ENCODE results near the gene LPP. TPM values are rescaled to one million over a fixed set of nuclear protein-coding genes. Genes with fewer than 3 reads are reported as not detected.

Gene LPP
- total and polyA plus RNA-seq, 10 of the 15 experiments (the other 5 are each of a cell fraction or from before 2014, with no cell fraction given) = under 0.01 to 0.62 (median 0.03) TPM

DNA sequence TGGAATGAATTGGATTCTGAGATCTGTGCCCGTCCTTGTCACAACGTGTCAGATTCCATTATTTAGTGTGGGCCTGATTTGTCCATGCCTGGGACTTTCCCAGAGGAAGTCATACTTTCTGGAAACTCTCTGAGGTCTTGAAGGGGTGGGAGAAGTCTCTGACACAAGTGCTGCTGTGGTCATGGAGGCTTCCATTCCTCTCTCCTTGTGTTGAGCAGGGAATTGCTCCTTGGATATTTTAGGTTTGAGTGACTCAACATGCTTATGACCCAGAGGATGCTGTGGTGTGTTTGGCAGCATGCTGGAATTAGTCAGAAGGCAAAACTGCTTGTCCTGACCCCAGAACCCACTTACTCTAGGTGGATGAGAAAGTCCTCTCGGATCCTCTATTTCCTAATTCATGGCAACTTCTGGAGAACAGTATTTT, 132.1 kb downstream of the LPP start:
- ChIA-PET RAD21 (ENCODE audit: unreplicated experiment) (no interaction called here), CTCF (interaction anchor here (1.6 kb wide), 1 partner anchor 546 kb away, joined by 4 read pairs; no protein-coding TSS in a partner anchor), SMC1A (ENCODE audit: uncharacterized antibody, unreplicated experiment) (interaction anchor here (1.0 kb wide), 1 partner anchor 463 kb away, joined by 3 read pairs; no protein-coding TSS in a partner anchor), POLR2A (no interaction called here)
- no peaks in the 10 kb centered on the region for H4K20me1 ChIP-seq (ENCODE audit: control insufficient read depth, insufficient read depth)
- 49% methylated on average over 3 of the region's 3 CpGs for WGBS (ENCODE audit: insufficient coverage, insufficient replicate concordance, low lambda C conversion rate, missing lambda C conversion rate)
- H3K79me2 ChIP-seq (ENCODE audit: control insufficient read depth, insufficient read depth, low read length) = no peaks in the 10 kb centered on the region
- no peak overlapping the region for H3K4me3 ChIP-seq
- H3K9me3 ChIP-seq (replicated peaks; ENCODE audit: control insufficient read depth, insufficient read depth, low read length) = no peaks in the 10 kb centered on the region
- DNase-seq (ENCODE audit: low read depth, low spot score) (no peak), ATAC-seq (no peak), FAIRE-seq (no peak)
- H3K9ac ChIP-seq (ENCODE audit: control insufficient read depth, insufficient read depth, low read length) = no peak overlapping the region
- no TSS peak for BruUV-seq (replicated peaks)
- no peaks in the 10 kb centered on the region for H3K36me3 ChIP-seq (ENCODE audit: control insufficient read depth in 2 of 2, insufficient read depth in 2 of 2, low read length in 1 of 2)
- H3K27ac ChIP-seq (ENCODE audit: control insufficient read depth, insufficient read depth) = no peak overlapping the region
- intact Hi-C loops (cut with micrococcal nuclease; ENCODE audit: unreplicated experiment) = no loop called here
- H2AFZ ChIP-seq (ENCODE audit: control insufficient read depth, low read depth, low read length) = no peak overlapping the region
- no peak overlapping the region for H3K4me2 ChIP-seq (ENCODE audit: control insufficient read depth, insufficient read depth)
- no peaks in the 10 kb centered on the region for H3K4me1 ChIP-seq (ENCODE audit: control insufficient read depth, insufficient read depth, low read length)
- in situ Hi-C loops (cut with MboI) = no loop called here
- TF ChIP-seq EED (IDR thresholded peaks at IDR 0.05; ENCODE audit: low read depth) = no peak
- no peak for TF ChIP-seq CHD4 (IDR thresholded peaks at IDR 0.05)
- no peak for TF ChIP-seq SKIL (IDR thresholded peaks at IDR 0.05; ENCODE audit: low read depth, poor library complexity, severe bottlenecking)
- TF ChIP-seq IRF3 (IDR thresholded peaks at IDR 0.05) = no peak
- no peak for TF ChIP-seq EGR1 (IDR thresholded peaks at IDR 0.05; ENCODE audit: borderline replicate concordance in 1 of 2, low read depth in 2 of 2, low read length in 2 of 2)
- TF ChIP-seq YBX1 (IDR thresholded peaks at IDR 0.05) = no peak
- no peak for TF ChIP-seq LARP7 (IDR thresholded peaks at IDR 0.05)
- TF ChIP-seq RUNX3 (IDR thresholded peaks at IDR 0.05; ENCODE audit: low read length) = no peak
- TF ChIP-seq CHD2 (IDR thresholded peaks at IDR 0.05; ENCODE audit: borderline replicate concordance, low read depth, low read length) = no peak
- H3K27me3 ChIP-seq (replicated peaks in 1 of 2; ENCODE audit: control insufficient read depth in 2 of 2, insufficient read depth in 2 of 2, low read length in 1 of 2) = no peaks in the 10 kb centered on the region; a peak in 1 of 4 replicates

All from GM12878 (cell line).